ENCODE measurements around the gene APOC3. TPM values are rescaled to one million over a fixed set of nuclear protein-coding genes. Genes with fewer than 3 reads are reported as not detected.
A peak's percentile ranks its signal among the peaks of the same experiment; 100 is the strongest.

APOC3 gene
- total and polyA plus RNA-seq, 10 of the 15 experiments (the other 5 are each of a cell fraction or from before 2014, with no cell fraction given): 1.9 TPM; not detected in 9

GRCh38 chr11:116853461-116854073, 23.9 kb downstream of the APOC3 start (continued):
- peak; percentile 38; the same call in 1 of the 2 replicates for TF ChIP-seq GABPA (IDR thresholded peaks at IDR 0.05; ENCODE audit: low read depth)
- TF ChIP-seq EGR1 (IDR thresholded peaks at IDR 0.05; ENCODE audit: borderline replicate concordance in 1 of 2, low read depth in 2 of 2, low read length in 2 of 2): no peak
- no peak for TF ChIP-seq CHD2 (IDR thresholded peaks at IDR 0.05; ENCODE audit: borderline replicate concordance, low read depth, low read length)
- no peak for TF ChIP-seq TARDBP (IDR thresholded peaks at IDR 0.05; ENCODE audit: borderline replicate concordance)
- no peak for TF ChIP-seq CEBPB (IDR thresholded peaks at IDR 0.05; ENCODE audit: borderline replicate concordance in 1 of 2, low read depth in 2 of 2, low read length in 2 of 2)
- no peak for TF ChIP-seq FOXK2 (IDR thresholded peaks at IDR 0.05)
- peak; percentile 76 for TF ChIP-seq MLLT1 (IDR thresholded peaks at IDR 0.05)
- TF ChIP-seq SIX5 (IDR thresholded peaks at IDR 0.05; ENCODE audit: low read depth, low read length, severe bottlenecking): no peak
- TF ChIP-seq MYC (IDR thresholded peaks at IDR 0.05; ENCODE audit: insufficient read depth, insufficient read length, insufficient replicate concordance, low read length, severe bottlenecking): no peak
- no peak for TF ChIP-seq KAT2A (conservative IDR thresholded peaks at IDR 0.05; ENCODE audit: control insufficient read depth, low read depth, low read length)
- no peak for TF ChIP-seq SUZ12 (IDR thresholded peaks at IDR 0.05; ENCODE audit: unreplicated experiment)
- no peak for TF ChIP-seq KDM1A (IDR thresholded peaks at IDR 0.05; ENCODE audit: borderline replicate concordance)
- no peak for TF ChIP-seq FOS (IDR thresholded peaks at IDR 0.05; ENCODE audit: borderline replicate concordance, extremely low read depth, insufficient read length)
- no peak; the same call in 1 of the 2 replicates for TF ChIP-seq CBX5 (IDR thresholded peaks at IDR 0.05; ENCODE audit: low read depth)
